HL-60 (cell line): ENCODE results near the gene TUT7.
A peak's percentile ranks its signal among the peaks of the same experiment; 100 is the strongest.
"Not testable (repeated sequence)": the region's sequence is repeated elsewhere in the genome, so short reads cannot be mapped to it uniquely, and the experiment has no call there.

Experiments
- DNase-seq, 2 experiments: peaks; one replicate each; pipeline ENCODE4 v3.0.0-alpha.2; 2010 to 2020; ENCODE audit warnings: low read depth in 1 of 2, low spot score in 1 of 2
- H3K27ac ChIP-seq: fragments of 250-450 bp; sonication (Bioruptor Pico); replicated peaks from 2 replicates; pipeline ENCODE4 v1.5.1; 2020; ENCODE audit warnings: mild to moderate bottlenecking, moderate library complexity
- H3K27me3 ChIP-seq: fragments of 250-450 bp; sonication (Bioruptor Pico); 2 replicates; pipeline ENCODE4 v1.5.1; 2021; ENCODE audit warnings: mild to moderate bottlenecking, moderate library complexity; ENCODE audit not compliant: insufficient read depth, poor library complexity, severe bottlenecking
- H3K4me3 ChIP-seq: replicated peaks from 2 replicates; pipeline ENCODE4 v1.5.1; 2011; ENCODE audit warnings: mild to moderate bottlenecking, control low read depth, low read length; ENCODE audit not compliant: insufficient read depth
- CTCF ChIP-seq: IDR thresholded peaks from one replicate; pipeline ENCODE4 v1.5.1; 2011; ENCODE audit warnings: low read length, control low read depth, inconsistent platforms; ENCODE audit not compliant: insufficient read depth
- GABPA ChIP-seq: IDR thresholded peaks from 2 replicates; pipeline ENCODE4 v1.6.1; 2012; ENCODE audit warnings: low read depth
- POLR2AphosphoS5 ChIP-seq: IDR thresholded peaks from 2 replicates; pipeline ENCODE4 v1.6.1; 2012; ENCODE audit warnings: low read depth
- REST ChIP-seq: IDR thresholded peaks from 2 replicates; pipeline ENCODE4 v1.6.1; 2012; ENCODE audit warnings: low read depth; ENCODE audit not compliant: insufficient replicate concordance
- SPI1 ChIP-seq: IDR thresholded peaks from 2 replicates; pipeline ENCODE4 v1.6.1; 2012; ENCODE audit warnings: low read depth, mild to moderate bottlenecking, borderline replicate concordance

The TUT7 gene

GRCh38 chr9:86389628-86390027 is 35.4 kb upstream of the TUT7 start:
- TF ChIP-seq POLR2AphosphoS5 (no peak), REST (no peak), SPI1 (peak; percentile 61), GABPA (no peak)
- Histone ChIP-seq H3K27ac (no peak overlapping the region), H3K27me3 (no peaks in the 10 kb centered on the region), H3K4me3 (no peak overlapping the region)
- no peak for DNase-seq

GRCh38 chr9:86387376-86387775 is 33.2 kb upstream of the TUT7 start:
- DNase-seq, result no peak
- Histone ChIP-seq H3K4me3 (no peak overlapping the region), H3K27me3 (no peaks in the 10 kb centered on the region), H3K27ac (no peak overlapping the region)
- TF ChIP-seq SPI1 (no peak), POLR2AphosphoS5 (no peak), GABPA (no peak), REST (no peak), CTCF (no peak)

GRCh38 chr9:86383000-86383399 is 28.8 kb upstream of the TUT7 start:
- H3K4me3 ChIP-seq, H3K27me3 ChIP-seq, DNase-seq, H3K27ac ChIP-seq: not testable (repeated sequence)

- no peaks in the 10 kb centered on the region for H3K27me3 ChIP-seq
- no peak for DNase-seq
- no peak overlapping the region for H3K4me3 ChIP-seq
- no peak overlapping the region for H3K27ac ChIP-seq
- TF ChIP-seq SPI1 (no peak), POLR2AphosphoS5 (no peak), GABPA (no peak), REST (no peak), CTCF (no peak)
These were observed 21.8 kb upstream of the TUT7 start for GRCh38 chr9:86376016-86376415.
